ENCODE results near the gene DLD.

DNA sequence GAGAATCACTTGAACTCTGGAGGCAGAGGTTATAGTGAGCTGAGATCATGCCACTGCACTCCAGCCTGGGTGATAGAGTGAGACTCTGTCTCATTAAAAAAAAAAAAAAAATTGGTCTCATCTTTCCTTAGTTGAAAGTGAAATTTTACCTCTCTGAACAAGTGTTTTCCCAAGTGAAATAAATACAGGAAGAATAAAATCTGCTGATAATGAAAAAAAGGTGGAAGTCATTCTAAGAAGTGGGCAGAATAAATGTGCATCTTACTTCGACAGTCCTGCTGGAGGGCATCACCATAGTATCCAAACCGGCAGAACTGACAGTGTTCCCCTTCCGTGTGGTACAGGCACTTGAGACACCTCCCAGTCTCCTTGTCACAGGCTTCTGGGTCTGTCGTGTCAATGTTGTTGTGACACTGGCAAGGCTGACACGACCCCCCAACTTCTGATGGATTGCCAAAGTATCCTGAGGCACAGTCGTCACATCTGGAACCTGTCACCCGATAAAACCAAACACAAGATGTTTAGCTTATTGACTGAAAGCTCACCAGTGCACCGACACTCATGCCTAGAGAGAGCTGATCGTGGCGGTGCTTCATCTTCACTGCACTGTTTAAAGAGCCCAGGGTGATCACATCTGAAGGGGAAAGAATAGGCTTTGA lies 62.4 kb downstream of the DLD start:
- TF ChIP-seq POLR2A (IDR thresholded peaks at IDR 0.05; ENCODE audit: low read length) (no peak), GATA1 (IDR thresholded peaks at IDR 0.05; ENCODE audit: low read depth, low read length) (no peak)

All from erythroblast (primary cell).